GM21360 (cell line): ENCODE results near the gene RASAL3.
"Not testable (repeated sequence)": the region's sequence is repeated elsewhere in the genome, so short reads cannot be mapped to it uniquely, and the experiment has no call there.

Source experiments
- ATAC-seq: cut with Tn5 transposase; IDR thresholded peaks from one replicate; pipeline ENCODE4 v1.9.1; 2021; ENCODE audit warnings: mild to moderate bottlenecking, moderate library complexity; ENCODE audit not compliant: unreplicated experiment

RASAL3 gene

DNA sequence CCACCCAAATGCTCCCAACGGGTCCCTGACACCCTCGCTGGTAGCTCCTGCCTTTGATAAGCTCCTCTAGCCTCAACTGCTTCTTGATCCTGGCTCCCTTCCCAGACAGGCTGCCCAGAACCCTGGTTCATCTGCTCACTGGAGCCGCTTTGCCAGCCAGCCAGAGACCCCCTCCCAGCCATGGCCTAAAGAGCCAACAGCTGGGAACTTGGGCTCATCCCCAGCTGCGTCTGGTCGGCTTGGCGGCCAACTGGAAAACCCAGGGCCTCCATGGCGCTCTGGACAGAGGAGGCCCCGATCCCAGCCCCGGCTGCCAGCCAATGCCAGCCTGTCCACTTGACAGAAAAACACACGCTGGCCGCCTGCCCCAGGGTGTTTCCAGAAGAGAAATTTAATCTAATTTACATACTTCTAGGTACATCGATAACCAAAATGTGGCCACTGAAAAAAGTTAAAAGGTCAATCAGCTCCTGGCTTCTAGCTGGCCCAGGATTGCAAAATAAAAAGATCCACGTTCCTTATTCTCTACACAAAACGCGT, 42.6 kb downstream of the RASAL3 start:
- ATAC-seq = no peak

GRCh38 chr19:15421136-15421695, 43.1 kb downstream of the RASAL3 start:
- ATAC-seq = no peak

GRCh38 chr19:15419413-15420025, 44.8 kb downstream of the RASAL3 start:
- ATAC-seq = no peak

DNA sequence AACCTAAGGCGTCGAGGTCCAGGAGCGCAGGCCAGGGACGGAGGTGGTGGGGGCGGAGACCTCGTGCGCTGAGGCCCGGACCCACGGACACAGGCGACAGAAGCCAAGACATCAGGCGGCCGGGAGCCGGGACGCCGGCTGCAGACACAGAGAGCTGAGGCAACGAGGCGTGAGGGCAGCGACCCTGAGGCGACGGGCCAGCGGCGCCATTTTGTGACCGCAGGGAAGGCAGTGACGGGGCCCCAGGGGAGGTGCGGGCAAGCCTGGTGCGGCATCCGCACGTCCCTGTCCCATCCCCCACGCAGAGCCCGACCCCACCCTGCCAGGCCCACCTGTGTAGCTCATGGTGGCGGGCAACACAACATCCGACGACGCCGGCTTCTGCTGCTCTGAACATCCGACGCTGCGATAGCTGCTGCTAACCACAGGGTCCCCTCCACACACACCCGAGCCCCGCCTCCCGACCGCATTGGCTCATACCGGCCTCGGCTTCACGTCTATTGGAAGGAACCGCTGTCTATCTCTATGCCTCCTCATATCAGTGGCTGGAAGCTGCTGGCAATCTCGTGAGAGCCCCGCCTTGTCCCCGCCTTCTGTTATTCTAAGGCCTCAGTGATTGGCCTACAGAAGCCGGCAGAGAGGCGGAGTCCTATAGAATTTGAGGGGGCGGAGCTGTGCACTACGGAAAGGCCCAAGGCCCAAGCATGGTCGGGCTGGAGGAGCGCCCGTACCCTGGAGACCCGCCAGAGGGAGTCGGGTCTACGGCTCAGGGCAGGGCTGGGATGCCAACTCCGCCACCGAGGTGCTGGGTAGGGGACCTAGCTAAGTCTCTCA, 45.5 kb downstream of the RASAL3 start, which contains the start of gene AKAP8L:
TSS of gene AKAP8L (minus strand) at position 410 of the 834 bp plus-strand sequence. CDS start at position 345, 65 bp downstream.
- peak; percentile 85 for ATAC-seq

GRCh38 chr19:15418231-15418578, 46.1 kb downstream of the RASAL3 start:
- ATAC-seq = no peak

DNA sequence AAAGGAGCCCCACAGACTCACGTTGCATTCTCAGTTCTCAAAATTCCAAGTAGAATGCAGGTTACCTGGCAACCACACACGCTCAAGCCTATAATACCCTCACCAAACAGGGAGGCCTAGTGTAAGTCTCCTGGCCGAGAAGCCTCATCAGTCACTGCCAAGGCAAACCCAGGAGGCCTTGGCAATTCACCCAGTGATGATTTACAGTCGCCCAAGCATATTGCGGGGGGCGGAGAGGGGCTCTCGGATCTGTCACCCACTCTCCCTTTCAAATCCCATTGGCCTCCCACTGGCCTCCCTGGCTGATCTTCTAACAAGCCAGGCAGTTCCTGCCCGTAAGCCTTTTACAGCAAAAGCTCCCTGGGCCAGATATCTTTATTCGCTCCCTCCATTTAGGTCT, 46.6 kb downstream of the RASAL3 start:
- ATAC-seq = no peak

GRCh38 chr19:15412832-15413231, 51.5 kb downstream of the RASAL3 start:
- no peak for ATAC-seq

- not testable (repeated sequence) for ATAC-seq
These were observed 53.0 kb downstream of the RASAL3 start for GRCh38 chr19:15411351-15411750.

GRCh38 chr19:15404780-15405211, 59.5 kb downstream of the RASAL3 start:
- no peak for ATAC-seq

GRCh38 chr19:15404097-15404779, 60.1 kb downstream of the RASAL3 start:
- no peak for ATAC-seq

DNA sequence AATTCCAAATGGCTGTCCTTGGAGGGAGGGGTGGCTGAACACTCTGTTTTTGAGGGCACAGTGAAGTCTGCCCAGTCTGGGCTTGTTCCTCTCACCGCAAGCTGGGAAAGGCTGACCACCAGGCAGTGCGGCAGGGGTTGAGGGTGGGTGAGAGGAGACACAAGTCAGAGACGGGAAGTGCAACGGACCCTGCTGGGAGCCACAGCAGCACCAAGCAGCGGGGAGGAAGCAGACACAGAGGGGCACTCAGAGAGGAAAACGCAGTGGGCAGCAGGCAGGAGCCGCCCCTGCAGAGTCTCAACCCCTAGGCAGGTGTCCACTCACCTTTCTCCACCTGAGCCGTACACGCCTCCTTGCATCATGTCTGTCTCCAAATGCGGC, 61.2 kb downstream of the RASAL3 start:
- ATAC-seq = no peak

GRCh38 chr19:15402411-15403150, 61.8 kb downstream of the RASAL3 start:
- ATAC-seq = no peak
